ENCODE measurements around the gene ABCB11.

DNA sequence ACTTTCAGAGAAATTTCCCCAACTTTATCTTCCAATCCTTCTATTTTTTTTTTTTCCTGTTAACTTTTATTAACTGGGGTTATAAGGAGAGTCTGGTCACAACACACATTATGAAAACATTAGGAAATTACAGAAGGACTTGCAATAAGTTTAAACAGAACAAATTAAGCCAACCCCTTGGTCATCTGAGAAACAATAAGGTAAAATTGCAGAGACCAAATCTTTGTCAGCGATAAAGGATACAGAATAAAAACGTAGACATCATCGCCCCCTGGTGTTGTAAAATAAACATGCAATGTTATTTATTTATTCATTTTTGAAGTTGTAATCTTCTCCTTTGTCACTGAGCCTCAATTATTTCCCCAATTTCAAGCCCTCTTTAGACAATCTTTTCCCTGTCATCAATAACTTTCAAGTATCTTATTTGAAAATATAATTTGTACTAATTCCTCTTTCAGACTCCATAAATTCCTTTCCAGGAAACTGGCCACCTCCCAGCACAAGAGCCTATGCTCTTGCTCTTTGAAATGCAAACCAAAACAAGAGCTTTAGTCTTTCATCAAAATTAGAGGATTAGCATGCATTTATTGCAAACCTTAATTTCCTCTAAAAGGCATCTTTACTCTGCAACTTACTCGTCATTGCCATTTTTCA is 110.5 kb downstream of the ABCB11 start:
- TF ChIP-seq IRF4 (IDR thresholded peaks at IDR 0.05; ENCODE audit: low read depth, low read length) (no peak), CBX3 (IDR thresholded peaks at IDR 0.05; ENCODE audit: borderline replicate concordance, low read depth) (no peak), CHD2 (IDR thresholded peaks at IDR 0.05; ENCODE audit: borderline replicate concordance, low read depth, low read length) (no peak), MYC (IDR thresholded peaks at IDR 0.05; ENCODE audit: insufficient read depth, insufficient read length, insufficient replicate concordance, low read length, severe bottlenecking) (no peak), SRF (IDR thresholded peaks at IDR 0.05; ENCODE audit: low read depth in 2 of 2, low read length in 2 of 2) (no peak), EGR1 (IDR thresholded peaks at IDR 0.05; ENCODE audit: borderline replicate concordance in 1 of 2, low read depth in 2 of 2, low read length in 2 of 2) (no peak), CHD1 (IDR thresholded peaks at IDR 0.05; ENCODE audit: low read depth, low read length) (no peak), ZZZ3 (IDR thresholded peaks at IDR 0.05; ENCODE audit: control insufficient read depth, insufficient read length, low read depth) (no peak), JUNB (IDR thresholded peaks at IDR 0.05) (no peak), SMAD5 (IDR thresholded peaks at IDR 0.05; ENCODE audit: low read depth) (no peak), TAF1 (IDR thresholded peaks at IDR 0.05; ENCODE audit: borderline replicate concordance, low read depth, low read length) (no peak)
- TF ChIP-seq, protein P1, sequence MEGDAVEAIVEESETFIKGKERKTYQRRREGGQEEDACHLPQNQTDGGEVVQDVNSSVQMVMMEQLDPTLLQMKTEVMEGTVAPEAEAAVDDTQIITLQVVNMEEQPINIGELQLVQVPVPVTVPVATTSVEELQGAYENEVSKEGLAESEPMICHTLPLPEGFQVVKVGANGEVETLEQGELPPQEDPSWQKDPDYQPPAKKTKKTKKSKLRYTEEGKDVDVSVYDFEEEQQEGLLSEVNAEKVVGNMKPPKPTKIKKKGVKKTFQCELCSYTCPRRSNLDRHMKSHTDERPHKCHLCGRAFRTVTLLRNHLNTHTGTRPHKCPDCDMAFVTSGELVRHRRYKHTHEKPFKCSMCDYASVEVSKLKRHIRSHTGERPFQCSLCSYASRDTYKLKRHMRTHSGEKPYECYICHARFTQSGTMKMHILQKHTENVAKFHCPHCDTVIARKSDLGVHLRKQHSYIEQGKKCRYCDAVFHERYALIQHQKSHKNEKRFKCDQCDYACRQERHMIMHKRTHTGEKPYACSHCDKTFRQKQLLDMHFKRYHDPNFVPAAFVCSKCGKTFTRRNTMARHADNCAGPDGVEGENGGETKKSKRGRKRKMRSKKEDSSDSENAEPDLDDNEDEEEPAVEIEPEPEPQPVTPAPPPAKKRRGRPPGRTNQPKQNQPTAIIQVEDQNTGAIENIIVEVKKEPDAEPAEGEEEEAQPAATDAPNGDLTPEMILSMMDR (IDR thresholded peaks at IDR 0.05 in 2 of 3, conservative IDR thresholded peaks at IDR 0.05 in 1 of 3; ENCODE audit: control insufficient read depth in 2 of 3, extremely low read depth in 1 of 3, insufficient read depth in 1 of 3, low read depth in 3 of 3, low read length in 3 of 3) = peak; percentile 35 to 61 (median 56); a peak in 5 of 6 replicates
- TF ChIP-seq, protein P2, sequence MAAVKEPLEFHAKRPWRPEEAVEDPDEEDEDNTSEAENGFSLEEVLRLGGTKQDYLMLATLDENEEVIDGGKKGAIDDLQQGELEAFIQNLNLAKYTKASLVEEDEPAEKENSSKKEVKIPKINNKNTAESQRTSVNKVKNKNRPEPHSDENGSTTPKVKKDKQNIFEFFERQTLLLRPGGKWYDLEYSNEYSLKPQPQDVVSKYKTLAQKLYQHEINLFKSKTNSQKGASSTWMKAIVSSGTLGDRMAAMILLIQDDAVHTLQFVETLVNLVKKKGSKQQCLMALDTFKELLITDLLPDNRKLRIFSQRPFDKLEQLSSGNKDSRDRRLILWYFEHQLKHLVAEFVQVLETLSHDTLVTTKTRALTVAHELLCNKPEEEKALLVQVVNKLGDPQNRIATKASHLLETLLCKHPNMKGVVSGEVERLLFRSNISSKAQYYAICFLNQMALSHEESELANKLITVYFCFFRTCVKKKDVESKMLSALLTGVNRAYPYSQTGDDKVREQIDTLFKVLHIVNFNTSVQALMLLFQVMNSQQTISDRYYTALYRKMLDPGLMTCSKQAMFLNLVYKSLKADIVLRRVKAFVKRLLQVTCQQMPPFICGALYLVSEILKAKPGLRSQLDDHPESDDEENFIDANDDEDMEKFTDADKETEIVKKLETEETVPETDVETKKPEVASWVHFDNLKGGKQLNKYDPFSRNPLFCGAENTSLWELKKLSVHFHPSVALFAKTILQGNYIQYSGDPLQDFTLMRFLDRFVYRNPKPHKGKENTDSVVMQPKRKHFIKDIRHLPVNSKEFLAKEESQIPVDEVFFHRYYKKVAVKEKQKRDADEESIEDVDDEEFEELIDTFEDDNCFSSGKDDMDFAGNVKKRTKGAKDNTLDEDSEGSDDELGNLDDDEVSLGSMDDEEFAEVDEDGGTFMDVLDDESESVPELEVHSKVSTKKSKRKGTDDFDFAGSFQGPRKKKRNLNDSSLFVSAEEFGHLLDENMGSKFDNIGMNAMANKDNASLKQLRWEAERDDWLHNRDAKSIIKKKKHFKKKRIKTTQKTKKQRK (IDR thresholded peaks at IDR 0.05; ENCODE audit: low read depth, low read length) = no peak

All from GM12878 (cell line).